NOMO-1 treated with dmso at 0.1 percent for 144 hours (cell line): Measurements from ENCODE around the gene TAS2R13.

Experiments
- DNase-seq: peaks from one replicate; lab custom pipeline; 2025; ENCODE audit not compliant: unreplicated experiment; lab: John Stamatoyannopoulos, UW

The TAS2R13 gene, protein sequence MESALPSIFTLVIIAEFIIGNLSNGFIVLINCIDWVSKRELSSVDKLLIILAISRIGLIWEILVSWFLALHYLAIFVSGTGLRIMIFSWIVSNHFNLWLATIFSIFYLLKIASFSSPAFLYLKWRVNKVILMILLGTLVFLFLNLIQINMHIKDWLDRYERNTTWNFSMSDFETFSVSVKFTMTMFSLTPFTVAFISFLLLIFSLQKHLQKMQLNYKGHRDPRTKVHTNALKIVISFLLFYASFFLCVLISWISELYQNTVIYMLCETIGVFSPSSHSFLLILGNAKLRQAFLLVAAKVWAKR

GRCh38 chr12:10909462-10909861 lies at the start of gene TAS2R13:
Gene TAS2R13, minus strand, starts transcription at chr12:10909562. Its CDS starts 264 bp downstream, at chr12:10909298.
- DNase-seq = no peak

DNA sequence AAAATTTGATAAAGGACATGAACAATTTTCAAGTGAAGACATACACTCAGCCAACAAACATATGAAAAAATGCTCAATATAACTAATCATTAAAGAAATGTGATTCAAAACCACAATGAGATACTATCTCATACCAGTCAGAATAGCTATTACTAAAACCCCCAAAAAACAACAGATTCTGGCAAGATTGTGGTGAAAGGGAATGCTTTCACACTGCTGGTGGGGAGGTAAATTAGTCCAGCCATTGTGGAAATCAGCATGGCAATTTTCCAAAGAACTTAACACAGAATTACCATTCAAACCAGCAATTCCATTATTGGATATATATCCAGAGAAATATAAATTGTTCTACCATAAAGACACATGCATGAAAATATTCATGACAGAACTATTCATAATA lies 48.4 kb upstream of the TAS2R13 start:
- no peak for DNase-seq

GRCh38 chr12:10956085-10956484 lies 46.7 kb upstream of the TAS2R13 start:
- no peak for DNase-seq

- DNase-seq = no peak
These were observed 43.3 kb upstream of the TAS2R13 start for GRCh38 chr12:10952645-10953044.

GRCh38 chr12:10943167-10943566 lies 33.8 kb upstream of the TAS2R13 start:
- DNase-seq = no peak

GRCh38 chr12:10941916-10942607 lies 32.7 kb upstream of the TAS2R13 start:
- DNase-seq = no peak

GRCh38 chr12:10941369-10941768 lies 32.0 kb upstream of the TAS2R13 start:
- no peak for DNase-seq

DNA sequence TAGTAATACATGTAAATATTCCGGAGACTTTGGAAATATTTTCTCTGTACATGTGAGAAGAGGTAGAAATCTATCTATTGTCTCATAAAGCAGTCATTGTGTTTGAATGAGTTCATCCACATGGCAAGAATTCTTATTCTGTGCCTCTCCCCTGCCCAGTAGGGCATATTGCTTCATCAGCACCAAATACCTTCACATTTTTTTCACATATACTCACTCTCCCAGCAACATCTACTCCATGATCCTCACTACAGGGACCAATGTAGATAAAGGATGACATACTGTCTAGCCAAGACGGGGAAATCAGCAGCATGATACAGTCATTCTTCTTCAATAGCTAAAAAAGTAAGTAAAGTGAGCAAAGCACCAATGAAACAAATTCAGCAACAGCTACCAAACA lies 31.0 kb upstream of the TAS2R13 start:
- DNase-seq = no peak

- DNase-seq = no peak
These were observed 29.8 kb upstream of the TAS2R13 start, which contains the start of gene TAS2R14 for GRCh38 chr12:10939163-10939562. Gene TAS2R14, minus strand, starts transcription at chr12:10939263. Its CDS starts 56 bp downstream, at chr12:10939207.

DNA sequence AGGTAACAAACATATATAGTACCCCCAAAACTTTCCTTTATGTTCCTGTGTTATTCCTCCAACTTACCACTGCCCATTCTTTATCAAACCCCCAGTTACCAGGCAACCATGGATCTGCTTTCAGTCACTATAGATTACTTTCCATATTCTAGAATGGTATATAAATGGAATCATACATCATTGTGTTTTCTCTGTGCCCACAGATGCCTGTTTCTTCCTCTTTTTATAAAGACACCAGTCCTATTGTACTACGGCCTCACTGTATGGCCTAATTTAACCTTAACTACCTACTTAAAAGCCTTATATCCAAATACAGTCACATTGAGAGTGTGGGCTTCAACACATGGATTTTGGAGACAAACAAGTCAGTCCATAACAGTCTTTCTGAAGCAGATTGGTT lies 27.1 kb upstream of the TAS2R13 start:
- DNase-seq = no peak

GRCh38 chr12:10928746-10929286 lies 19.5 kb upstream of the TAS2R13 start, which contains the start of gene PRH2:
Gene PRH2, plus strand, starts transcription at chr12:10929236. Its CDS starts 38 bp downstream, at chr12:10929274.
- no peak for DNase-seq

DNA sequence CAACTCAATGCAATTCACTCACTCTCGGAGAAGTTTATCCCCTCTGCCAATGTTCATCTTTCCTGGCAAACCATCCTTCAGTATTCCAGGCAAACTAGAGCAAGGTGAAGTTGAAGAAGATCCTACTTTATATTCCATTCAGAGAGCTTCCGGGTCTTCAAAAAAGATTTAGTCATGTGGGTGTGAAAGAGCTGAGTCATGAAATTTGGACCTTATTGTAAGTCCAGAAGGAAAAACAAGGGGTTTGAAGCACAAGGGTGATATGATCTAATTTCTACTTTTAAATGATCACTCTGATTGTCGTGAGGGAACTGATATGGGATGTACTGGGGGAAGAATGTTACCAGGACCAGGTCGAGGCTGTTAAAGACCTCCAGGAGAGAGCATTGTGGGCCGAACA lies 16.9 kb upstream of the TAS2R13 start:
- no peak for DNase-seq

GRCh38 chr12:10919809-10920208 lies 10.4 kb upstream of the TAS2R13 start:
- no peak for DNase-seq

DNA sequence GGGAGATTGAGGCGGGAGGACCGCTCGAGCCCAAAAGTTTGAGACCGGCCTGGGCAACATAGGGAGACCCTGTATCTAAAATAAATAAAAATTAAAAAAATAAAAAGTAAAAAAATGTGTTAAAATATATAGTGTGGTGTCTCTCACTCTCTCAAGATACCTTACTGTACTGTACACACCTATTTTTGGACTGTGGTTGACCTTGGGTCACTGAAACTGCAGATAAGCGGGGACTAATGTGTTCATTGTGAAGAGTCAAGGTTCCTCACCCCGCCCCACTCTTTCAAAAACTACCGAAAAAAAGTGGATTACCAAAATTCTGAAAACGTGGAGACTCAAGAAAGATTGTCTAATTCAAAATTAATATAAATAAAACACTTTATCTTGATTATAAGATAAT lies 1.0 kb upstream of the TAS2R13 start:
- DNase-seq = no peak

GRCh38 chr12:10904686-10905085 lies 4.7 kb downstream of the TAS2R13 start:
- no peak for DNase-seq

GRCh38 chr12:10901427-10901826 lies 7.9 kb downstream of the TAS2R13 start:
- DNase-seq = no peak

- DNase-seq = no peak
These were observed 8.4 kb downstream of the TAS2R13 start for GRCh38 chr12:10900972-10901371.

- DNase-seq = no peak
These were observed 8.8 kb downstream of the TAS2R13 start for GRCh38 chr12:10900530-10900929.

DNA sequence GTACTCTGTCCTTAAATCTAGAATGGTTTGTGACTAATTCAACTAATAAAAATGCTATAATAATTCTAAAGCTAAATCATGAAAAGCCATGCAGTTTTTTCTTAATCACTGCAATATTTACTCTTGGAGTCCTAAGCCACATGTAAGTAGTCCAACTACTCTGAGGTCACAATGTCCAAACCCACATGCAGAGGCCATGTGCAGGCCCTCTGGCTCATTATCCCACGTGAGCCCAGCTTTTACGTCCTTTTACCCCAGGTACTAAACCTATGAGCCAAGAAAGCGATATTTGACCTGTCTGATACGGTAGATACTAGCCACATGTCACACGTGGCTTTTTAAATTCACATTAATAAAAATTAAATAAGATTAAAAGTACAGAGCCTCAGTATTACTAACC lies 12.5 kb downstream of the TAS2R13 start:
- DNase-seq = no peak

GRCh38 chr12:10891937-10892336 lies 17.4 kb downstream of the TAS2R13 start:
- DNase-seq = no peak

DNA sequence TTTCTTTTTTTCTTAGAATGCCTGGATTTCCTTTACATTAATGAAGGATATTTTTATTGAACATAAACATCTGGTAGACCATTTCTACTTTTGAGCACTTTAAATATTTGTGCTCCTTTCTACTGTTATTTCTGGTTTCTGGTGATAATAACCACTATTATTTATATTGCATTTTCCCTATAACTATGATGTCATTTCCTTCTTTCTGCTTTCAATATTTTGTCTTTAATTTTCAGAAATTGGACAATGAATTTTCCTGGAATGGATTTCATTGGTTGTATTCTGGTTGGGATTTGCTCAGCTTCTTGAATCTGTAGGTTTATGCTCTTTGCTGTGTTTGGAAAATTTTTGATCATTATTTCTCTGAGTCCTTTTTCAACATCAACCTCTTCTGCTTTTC lies 20.1 kb downstream of the TAS2R13 start:
- DNase-seq = no peak

DNA sequence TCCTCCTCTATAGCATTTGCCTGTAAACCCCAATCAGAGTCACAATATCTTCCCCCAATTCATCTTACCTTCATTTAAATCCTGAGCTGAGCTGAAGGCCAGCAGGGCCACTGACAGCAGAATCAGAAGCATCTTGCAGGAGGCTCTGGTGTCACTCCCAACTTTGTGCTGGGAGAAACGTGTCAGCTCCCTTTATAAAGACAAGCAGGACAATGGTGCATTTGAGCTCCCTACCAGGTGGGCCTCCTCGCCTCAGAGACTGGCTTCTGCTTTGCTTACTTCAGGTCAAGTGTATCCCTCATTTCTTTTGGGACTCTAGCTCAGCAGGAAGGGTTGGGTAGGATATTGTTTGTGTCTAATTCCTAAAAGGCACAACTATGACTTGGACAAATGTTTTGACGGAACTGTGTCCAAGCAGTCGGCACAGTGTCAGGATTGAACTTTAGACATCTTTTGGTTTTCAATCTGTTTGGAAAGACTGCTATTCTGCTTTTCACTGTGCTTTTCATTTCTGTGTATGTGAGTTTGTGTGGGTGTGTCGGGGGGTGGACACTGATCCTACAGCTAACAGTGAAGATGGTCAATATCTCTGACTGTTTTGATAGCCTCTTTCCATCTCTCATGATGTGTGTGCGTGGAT lies 25.2 kb downstream of the TAS2R13 start, which contains the start of gene PRH1:
Gene PRH1, minus strand, starts transcription at position 170 of the 640 bp plus-strand sequence. Its CDS starts 38 bp downstream, at position 132.
- no peak for DNase-seq
